CD14-positive monocyte (primary cell): ENCODE data around the gene CYP2W1. TPM values are rescaled to one million over a fixed set of nuclear protein-coding genes. Genes with fewer than 3 reads are reported as not detected.

Experiments used
- DNase-seq, 3 donors: peaks; one replicate each; pipeline ENCODE4 v3.0.0-alpha.2; 2011 to 2022
- H2AFZ ChIP-seq: 2 replicates; pipeline ENCODE4 v1.6.0; 2012; ENCODE audit warnings: mild to moderate bottlenecking, low read depth, low read length, inconsistent platforms; ENCODE audit not compliant: insufficient read depth, poor library complexity, severe bottlenecking
- H3K27ac ChIP-seq, 2 donors: 1 replicate in 1 of 2; 2 replicates in 1 of 2; pipeline ENCODE4 v1.5.1; 2012 to 2013; ENCODE audit warnings: low read length in 2 of 2, control low read depth in 1 of 2, inconsistent platforms in 1 of 2, low read depth in 1 of 2, mild to moderate bottlenecking in 1 of 2
- H3K27me3 ChIP-seq, 2 donors: one replicate each; pipeline versions ENCODE4 v1.6.0 to v1.6.1; 2011 to 2013; ENCODE audit warnings: low read length in 2 of 2; ENCODE audit not compliant: control insufficient read depth in 2 of 2, insufficient read depth in 2 of 2
- H3K36me3 ChIP-seq, 2 donors: replicated peaks in 1 of 2; 1 replicate in 1 of 2; 2 replicates in 1 of 2; pipeline versions ENCODE4 v1.5.1 to v1.6.1; 2012 to 2013; ENCODE audit warnings: low read length in 2 of 2, control low read depth in 1 of 2, inconsistent platforms in 1 of 2, mild to moderate bottlenecking in 1 of 2; ENCODE audit not compliant: insufficient read depth in 2 of 2, control insufficient read depth in 1 of 2
- H3K4me1 ChIP-seq, 2 donors: 1 replicate in 1 of 2; 2 replicates in 1 of 2; pipeline versions ENCODE4 v1.5.1 to v1.6.1; 2012 to 2013; ENCODE audit warnings: low read length in 2 of 2, control low read depth in 1 of 2, inconsistent platforms in 1 of 2, mild to moderate bottlenecking in 1 of 2, moderate library complexity in 1 of 2; ENCODE audit not compliant: insufficient read depth in 2 of 2, control insufficient read depth in 1 of 2
- H3K4me2 ChIP-seq: replicated peaks from 2 replicates; pipeline ENCODE3; 2012; ENCODE audit warnings: low read length, moderate library complexity, mild to moderate bottlenecking; ENCODE audit not compliant: poor library complexity, severe bottlenecking; ENCODE audit errors: extremely low read depth
- H3K4me3 ChIP-seq, 3 experiments: fragments of 200-600 bp in 1 of 3; sonication (generic) in 1 of 3; replicated peaks in 1 of 3; 1 replicate in 2 of 3; 2 replicates in 1 of 3; pipeline ENCODE4 v1.5.1; 2011 to 2013; ENCODE audit warnings: low read length in 3 of 3, mild to moderate bottlenecking in 3 of 3, control low read depth in 2 of 3, low read depth in 2 of 3, inconsistent platforms in 1 of 3, moderate library complexity in 1 of 3
- H3K79me2 ChIP-seq: 2 replicates; pipeline ENCODE4 v1.6.0; 2012; ENCODE audit warnings: mild to moderate bottlenecking, control low read depth, inconsistent platforms, low read length, moderate library complexity; ENCODE audit not compliant: insufficient read depth
- H3K9ac ChIP-seq: 2 replicates; pipeline ENCODE4 v1.6.0; 2017; ENCODE audit warnings: low read length, mild to moderate bottlenecking; ENCODE audit not compliant: insufficient read depth, poor library complexity, severe bottlenecking
- H3K9me3 ChIP-seq, 2 donors: replicated peaks in 1 of 2; 1 replicate in 1 of 2; 2 replicates in 1 of 2; pipeline versions ENCODE4 v1.5.1 to v1.6.1; 2012 to 2013; ENCODE audit warnings: low read length in 2 of 2, control low read depth in 1 of 2; ENCODE audit not compliant: control insufficient read depth in 1 of 2, insufficient read depth in 1 of 2
- H4K20me1 ChIP-seq: 2 replicates; pipeline ENCODE4 v1.6.0; 2012; ENCODE audit warnings: mild to moderate bottlenecking, low read length, control low read depth, moderate library complexity; ENCODE audit not compliant: insufficient read depth
- H3K27ac Mint-ChIP-seq, 7 donors: one replicate each; pipeline ENCODE4 v1.8.0; 2020; ENCODE audit warnings: mild to moderate bottlenecking in 7 of 7, mixed read lengths in 7 of 7, moderate library complexity in 6 of 7, inconsistent platforms in 2 of 7
- H3K27me3 Mint-ChIP-seq, 3 donors: one replicate each; pipeline ENCODE4 v1.8.0; 2021 to 2022; ENCODE audit warnings: low read depth in 3 of 3, mild to moderate bottlenecking in 3 of 3, mixed read lengths in 3 of 3, moderate library complexity in 3 of 3, inconsistent platforms in 1 of 3
- H3K36me3 Mint-ChIP-seq, 2 donors: one replicate each; pipeline ENCODE4 v1.8.0; 2020; ENCODE audit warnings: mixed read lengths in 2 of 2, inconsistent platforms in 1 of 2, mild to moderate bottlenecking in 1 of 2
- H3K4me1 Mint-ChIP-seq: one replicate; pipeline ENCODE4 v1.8.0; 2020; ENCODE audit warnings: mild to moderate bottlenecking, mixed read lengths
- H3K4me3 Mint-ChIP-seq, 2 donors: one replicate each; pipeline ENCODE4 v1.8.0; 2020; ENCODE audit warnings: mild to moderate bottlenecking in 2 of 2, mixed read lengths in 2 of 2, moderate library complexity in 1 of 2
- H3K9me3 Mint-ChIP-seq, 7 donors: one replicate each; pipeline ENCODE4 v1.8.0; 2020 to 2022; ENCODE audit warnings: mixed read lengths in 7 of 7, mild to moderate bottlenecking in 6 of 7, moderate library complexity in 6 of 7, inconsistent platforms in 2 of 7
- CTCF ChIP-seq: fragments of 200-600 bp; IDR thresholded peaks from one replicate; pipeline ENCODE4 v1.8.0; 2022; ENCODE audit warnings: antibody characterized with exemption, mild to moderate bottlenecking
- WGBS: methylation state at CpG from one replicate; pipeline ENCODE4 v1.1.5; 2013; ENCODE audit warnings: missing lambda C conversion rate; ENCODE audit not compliant: insufficient coverage; 5-methylcytosine and 5-hydroxymethylcytosine counted together
- intact Hi-C, 2 donors: fragments of 100-400 bp; cut with micrococcal nuclease; formaldehyde crosslinking; loops; one replicate each; pipeline versions ENCODE4 v1.15.0 to v1.15.1; 2023
- polyA plus RNA-seq, 3 donors: library from polyadenylated mRNA; depleted of rRNA in 1 of 3; unstranded in 2 of 3; stranded (reverse) in 1 of 3; fragments of 300-500 nt in 2 of 3; fragments of >200 nt in 1 of 3; fragmentation: Illumina TruSeq in 2 of 3; gene quantifications; 1 replicate in 2 of 3; 2 replicates in 1 of 3; pipeline ENCODE4 v1.2.3, GENCODE V29; 2012 to 2021

CYP2W1 gene
- polyA plus RNA-seq, 3 donors: not detected

GRCh38 chr7:1029637-1030443, 46.9 kb downstream of the CYP2W1 start:
- Mint-ChIP-seq H3K27ac (peak overlapping the region; percentile 86 to 94 (median 93)), H3K4me3 (peak overlapping the region; percentile 4 to 51), H3K27me3 (peaks cover 0 to 9% (median 4%) of the 10 kb centered on the region in 3 donors), H3K9me3 (peaks cover 0 to 2% (median 0%) of the 10 kb centered on the region in 7 donors), H3K36me3 (peaks cover 13 to 17% of the 10 kb centered on the region in 2 donors), H3K4me1 (peaks cover 35% of the 10 kb centered on the region)
- Histone ChIP-seq H3K4me1 (peaks cover 39 to 56% of the 10 kb centered on the region in 2 donors), H3K4me3 (peak overlapping the region in 1 of 3 experiments; percentile 72), H3K36me3 (peaks cover 9 to 14% of the 10 kb centered on the region in 2 donors), H4K20me1 (peaks cover 19% of the 10 kb centered on the region), H3K9ac (peak overlapping the region; percentile 55), H3K9me3 (no peaks in the 10 kb centered on the region), H3K27me3 (no peaks in the 10 kb centered on the region), H3K27ac (peak overlapping the region; percentile 77 to 89), H3K79me2 (peaks cover 25% of the 10 kb centered on the region), H3K4me2 (peak overlapping the region; percentile 88), H2AFZ (peak overlapping the region; percentile 74)
- TF ChIP-seq CTCF: no peak
- DNase-seq: peak; percentile 50 to 60 (median 53)
- 74% methylated on average over 27 of the region's 33 CpGs for WGBS
- intact Hi-C loops: loop anchor here (1.0 to 2.0 kb wide), 2 partner anchors 14 to 15 kb away; partner anchors contain the start of gene GPR146 (in 2 of the 2)

- DNase-seq: no peak
Measured at GRCh38 chr7:1030444-1031070, 47.6 kb downstream of the CYP2W1 start.

More at GRCh38 chr7:1030444-1031070, 47.6 kb downstream of the CYP2W1 start:
- 97% methylated on average over 10 of the region's 12 CpGs for WGBS
- peaks cover 8% of the 10 kb centered on the region in 2 donors for H3K36me3 ChIP-seq
- Mint-ChIP-seq H3K9me3 (peaks cover 0 to 4% (median 2%) of the 10 kb centered on the region in 7 donors), H3K4me1 (peaks cover 29% of the 10 kb centered on the region), H3K27me3 (peaks cover 0 to 7% (median 4%) of the 10 kb centered on the region in 3 donors), H3K36me3 (peaks cover 10 to 11% of the 10 kb centered on the region in 2 donors), H3K27ac (peak overlapping the region in 5 of 7 donors; percentile 86 to 94 (median 93)), H3K4me3 (no peak overlapping the region)
- H3K27ac ChIP-seq: peak overlapping the region; percentile 77 to 89
- H3K9ac ChIP-seq: no peak overlapping the region
- intact Hi-C loops: no loop called here
- H2AFZ ChIP-seq: peak overlapping the region; percentile 74
- no peak overlapping the region for H3K4me2 ChIP-seq
- peaks cover 33 to 49% of the 10 kb centered on the region in 2 donors for H3K4me1 ChIP-seq
- H3K79me2 ChIP-seq: peaks cover 20% of the 10 kb centered on the region
- H3K9me3 ChIP-seq: peaks cover 2 to 3% of the 10 kb centered on the region in 2 donors
- peaks cover 12% of the 10 kb centered on the region for H4K20me1 ChIP-seq
- H3K27me3 ChIP-seq: peaks cover 0 to 3% of the 10 kb centered on the region in 2 donors
- TF ChIP-seq CTCF: no peak
- no peak overlapping the region for H3K4me3 ChIP-seq
